HCEC 1CT (cell line): Measurements from ENCODE around the gene BIK.

Experiments used
- DNase-seq: peaks from one replicate; pipeline ENCODE4 v3.0.0-alpha.2; 2017

Gene BIK

DNA sequence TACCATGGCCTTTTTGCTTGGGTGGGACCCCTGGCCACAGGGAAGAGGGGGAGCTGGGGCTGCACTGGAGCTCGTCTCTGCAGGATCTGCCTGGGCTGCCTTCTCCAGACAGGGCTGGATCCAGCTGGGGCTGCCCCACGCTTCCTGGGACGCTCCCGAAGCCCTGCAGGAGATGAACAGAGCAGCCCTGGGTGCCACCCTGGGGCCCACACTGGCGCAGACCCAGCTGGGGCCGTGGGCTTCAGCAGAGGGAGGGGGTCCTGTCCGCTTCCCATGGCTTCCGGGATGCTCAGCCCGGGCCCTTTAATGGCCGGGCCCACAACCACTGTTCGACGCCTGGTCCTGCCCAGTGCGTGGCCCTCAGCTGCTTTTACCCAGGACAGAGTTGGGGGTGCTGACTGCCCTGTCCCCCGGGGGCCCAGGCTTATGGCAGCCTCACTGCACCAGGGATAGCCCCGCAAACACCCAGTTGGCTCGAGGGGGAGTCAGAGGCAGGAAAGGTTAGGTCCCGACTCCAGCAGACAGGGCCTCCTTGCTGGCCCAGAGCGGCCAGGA, 52.8 kb downstream of the BIK start:
- DNase-seq: no peak

DNA sequence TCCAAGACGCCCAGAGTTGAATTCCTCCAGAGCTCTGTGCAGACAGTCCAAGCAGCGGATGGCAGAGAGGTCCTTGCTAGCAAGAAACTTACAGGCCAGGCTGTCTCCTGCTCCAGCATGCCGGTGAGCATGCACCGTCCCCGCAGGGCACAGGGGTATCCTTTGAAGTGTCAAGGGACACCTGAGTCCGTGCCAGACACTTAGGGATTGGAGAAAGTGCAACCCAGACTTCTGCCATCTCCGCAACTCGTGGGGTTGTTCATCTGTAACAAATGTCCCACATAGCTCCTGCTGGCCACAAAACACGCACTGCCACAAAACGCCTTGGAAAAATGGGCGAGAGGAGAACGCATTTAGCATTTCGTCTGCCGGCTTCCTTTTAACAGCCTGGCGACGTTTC, 54.1 kb downstream of the BIK start:
- no peak for DNase-seq

DNA sequence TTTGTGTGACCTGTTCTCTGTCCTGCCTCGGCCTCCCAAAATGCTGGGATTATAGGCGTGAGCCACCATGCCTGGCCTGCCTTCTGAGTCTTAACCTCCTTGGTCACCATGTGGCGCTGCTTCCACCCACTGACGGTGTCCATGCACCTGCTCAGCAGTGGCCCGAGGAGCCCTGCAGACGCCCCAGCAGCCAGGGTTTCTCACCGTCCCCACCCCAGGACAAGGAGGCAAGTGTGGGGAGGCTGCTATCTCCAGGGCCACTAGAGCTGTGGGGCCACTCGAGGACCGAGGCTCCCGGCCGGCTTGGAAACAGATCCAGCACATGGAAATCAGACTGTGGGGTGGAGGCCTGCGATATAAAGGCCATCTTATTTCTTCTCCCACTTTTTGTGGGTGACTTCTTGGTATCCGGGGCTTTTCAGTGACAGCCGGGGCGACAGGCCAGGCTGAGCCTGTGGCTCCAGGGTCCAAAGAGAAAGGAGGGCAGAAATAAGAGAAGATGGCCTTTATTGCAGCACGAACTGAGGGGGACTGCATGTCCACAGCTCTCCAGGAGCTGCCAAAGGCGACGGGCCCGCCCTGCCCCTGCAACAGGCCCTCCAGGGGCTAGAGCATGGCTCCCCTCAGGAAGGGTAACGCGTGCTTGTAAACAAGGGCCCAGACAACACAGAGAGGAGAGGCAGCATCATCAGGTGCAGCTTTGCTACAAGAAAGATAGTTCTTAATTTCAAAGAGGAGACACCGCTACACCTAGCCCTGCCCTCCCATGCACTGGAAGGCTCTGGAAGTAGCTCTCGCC, 55.8 kb downstream of the BIK start:
- no peak for DNase-seq

DNA sequence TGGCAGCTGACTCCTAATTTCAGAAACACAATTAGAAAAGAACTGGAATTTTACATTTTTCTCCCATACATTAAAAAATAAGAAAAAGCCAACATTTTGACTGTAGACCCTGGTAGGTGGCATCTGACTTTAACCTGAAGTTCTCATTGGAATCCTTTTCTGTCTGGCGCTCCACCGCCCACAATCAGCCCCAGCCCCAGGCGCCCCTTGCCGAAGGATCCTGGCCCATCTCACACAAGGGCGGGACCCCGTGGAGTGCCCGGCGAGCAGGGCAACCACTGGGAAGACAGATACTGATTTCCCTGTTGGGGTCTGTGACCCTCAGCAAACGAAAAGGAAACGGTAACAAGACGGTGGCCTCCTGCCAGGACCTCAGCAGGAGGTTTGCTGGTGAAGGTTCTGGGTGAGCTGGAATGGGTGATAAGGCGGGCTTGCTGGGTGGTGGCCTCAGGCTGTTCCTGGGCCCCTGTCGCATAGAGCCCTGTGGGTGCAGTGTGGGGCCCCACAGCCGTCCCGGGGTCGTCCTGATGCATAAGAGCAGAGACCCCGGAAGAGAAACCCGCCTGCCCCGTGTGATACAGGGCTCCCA, 56.5 kb downstream of the BIK start:
- no peak for DNase-seq

DNA sequence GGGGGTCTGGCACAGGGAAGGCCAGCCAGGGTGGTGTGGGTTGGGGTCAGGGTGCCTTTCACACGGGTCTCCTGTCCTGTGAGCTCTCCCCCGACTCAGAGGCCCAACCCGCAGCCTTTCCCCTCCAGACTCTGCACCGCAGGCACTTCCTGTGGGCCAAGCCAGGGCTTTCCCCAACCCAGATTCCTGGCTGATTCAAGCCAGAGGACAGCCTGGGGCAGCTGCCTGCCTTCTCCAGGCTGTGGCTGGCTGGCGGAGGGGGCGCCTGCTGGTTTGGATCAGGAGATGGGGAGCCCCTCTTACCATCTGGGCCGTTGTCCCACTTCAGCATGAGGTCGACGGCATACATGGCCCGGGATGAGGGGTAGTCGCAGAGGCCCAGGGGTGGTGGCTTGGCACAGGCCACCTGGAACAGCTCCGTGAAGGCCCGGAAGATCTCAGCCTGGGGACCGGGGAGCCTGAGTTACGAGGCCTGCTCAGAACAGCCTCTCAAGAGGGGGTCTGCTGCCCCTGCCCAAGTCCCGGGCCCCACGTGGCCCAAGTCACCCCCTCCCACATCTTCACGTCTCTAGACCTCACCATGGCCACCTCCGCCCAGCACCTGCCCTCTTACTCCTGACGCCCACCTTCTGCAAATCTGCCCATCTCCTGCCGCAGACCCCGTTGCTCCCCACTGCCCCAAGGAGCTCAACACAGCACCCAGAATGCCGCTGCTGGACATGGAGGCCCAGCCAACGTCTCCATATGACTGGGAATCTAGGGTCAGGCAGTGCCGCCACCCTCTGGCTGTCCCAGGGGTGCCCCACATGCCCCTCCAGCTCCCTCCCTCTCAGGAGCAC, 58.1 kb downstream of the BIK start:
- DNase-seq: no peak

DNA sequence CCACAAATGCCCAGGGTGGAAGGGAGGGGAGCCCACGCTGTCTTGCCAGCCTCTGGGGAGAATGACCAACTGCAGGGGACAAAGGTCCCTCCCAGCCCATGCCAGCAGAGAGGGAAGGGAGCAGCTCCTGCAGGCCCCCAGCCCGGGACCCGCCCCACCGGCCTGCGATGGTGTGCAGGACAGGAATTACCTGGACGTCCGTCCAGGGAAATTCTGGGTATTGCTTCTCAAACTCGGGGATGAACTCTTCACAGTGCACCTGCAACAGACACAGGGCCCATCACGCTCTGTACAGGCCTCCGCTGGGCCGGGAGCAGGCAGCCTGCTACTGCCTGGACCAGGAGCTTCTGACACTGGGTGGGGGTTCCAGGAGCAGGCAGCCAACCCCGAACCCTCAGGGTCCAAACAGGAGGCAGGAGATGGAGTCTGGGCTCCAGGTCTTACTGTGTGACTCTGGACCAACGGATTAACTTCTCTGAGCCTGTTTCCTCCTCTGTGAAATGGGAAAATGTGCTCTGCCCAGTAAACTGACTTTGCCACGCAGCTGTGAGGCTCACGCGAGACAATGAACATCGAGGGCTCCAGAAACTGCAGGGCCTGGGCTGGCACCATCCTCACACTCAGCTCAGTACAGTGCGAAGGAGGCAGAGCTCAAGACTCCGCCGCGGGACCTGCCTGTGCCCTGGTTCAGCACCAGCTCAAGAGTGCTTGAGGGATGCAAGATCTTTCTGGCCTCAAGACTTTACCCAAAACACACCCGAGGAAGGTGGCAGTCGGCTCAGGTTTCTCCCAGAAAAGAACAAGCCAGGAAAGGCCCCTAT, 59.0 kb downstream of the BIK start:
- no peak for DNase-seq

DNA sequence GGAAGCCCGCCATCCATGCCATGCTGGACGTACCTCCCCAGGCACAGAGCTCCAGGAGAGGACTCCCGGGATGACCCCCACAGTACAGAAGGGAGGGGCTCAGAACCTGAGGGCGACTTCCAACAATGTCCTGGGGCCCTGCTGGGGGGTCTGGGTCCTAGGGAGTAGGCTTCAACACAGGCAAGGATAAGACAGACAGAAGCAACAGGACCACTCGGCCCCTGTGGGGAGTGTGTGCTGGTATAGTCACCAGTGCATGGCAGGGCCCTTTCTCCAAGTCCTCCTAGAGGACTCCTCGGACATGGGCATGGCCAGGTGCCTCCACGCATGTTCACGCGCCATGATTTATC, 59.6 kb downstream of the BIK start:
- no peak for DNase-seq

DNA sequence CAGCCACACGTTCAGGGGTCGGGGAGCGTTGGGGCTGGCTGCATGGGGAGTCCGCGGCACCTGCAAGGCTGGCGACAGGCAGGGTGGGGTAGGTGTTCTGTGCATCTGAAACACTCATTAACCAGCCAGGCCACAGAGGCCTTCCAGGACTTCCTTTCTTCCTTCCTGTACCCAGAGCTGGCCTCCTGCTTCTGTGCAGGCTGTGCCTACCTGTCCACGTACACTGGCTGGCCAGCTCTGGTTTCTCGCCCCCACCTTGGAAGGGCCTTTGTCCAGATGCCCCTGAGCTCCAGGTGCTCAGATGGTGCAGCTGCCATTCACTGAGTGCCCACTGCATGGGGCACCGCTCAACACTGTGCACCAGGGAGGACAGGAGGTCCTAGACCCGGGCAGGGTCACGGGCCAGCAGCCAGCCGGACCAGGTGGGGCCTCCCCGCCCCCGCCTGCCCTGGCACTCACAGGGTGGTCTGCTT, 60.5 kb downstream of the BIK start:
- DNase-seq: no peak

DNA sequence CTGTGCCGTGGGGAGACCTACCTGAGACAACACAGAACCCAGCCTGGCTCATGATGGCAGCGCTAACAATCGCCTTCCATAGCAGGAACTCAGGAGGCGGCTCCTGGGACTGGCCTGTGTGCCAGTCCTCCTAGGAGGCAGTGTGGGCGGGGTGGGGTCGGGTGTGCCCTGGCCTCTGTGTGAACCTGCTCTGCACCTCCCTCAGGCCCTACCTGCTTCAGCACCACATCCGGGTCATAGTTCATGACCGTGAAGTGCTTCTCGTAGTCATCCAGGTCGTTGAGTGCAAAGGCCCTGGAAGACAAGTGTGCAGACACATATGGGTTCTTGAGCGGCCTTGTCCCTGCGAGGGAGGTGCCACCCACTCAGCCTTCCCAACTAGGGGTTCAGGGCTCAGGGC, 61.1 kb downstream of the BIK start:
- DNase-seq: no peak

DNA sequence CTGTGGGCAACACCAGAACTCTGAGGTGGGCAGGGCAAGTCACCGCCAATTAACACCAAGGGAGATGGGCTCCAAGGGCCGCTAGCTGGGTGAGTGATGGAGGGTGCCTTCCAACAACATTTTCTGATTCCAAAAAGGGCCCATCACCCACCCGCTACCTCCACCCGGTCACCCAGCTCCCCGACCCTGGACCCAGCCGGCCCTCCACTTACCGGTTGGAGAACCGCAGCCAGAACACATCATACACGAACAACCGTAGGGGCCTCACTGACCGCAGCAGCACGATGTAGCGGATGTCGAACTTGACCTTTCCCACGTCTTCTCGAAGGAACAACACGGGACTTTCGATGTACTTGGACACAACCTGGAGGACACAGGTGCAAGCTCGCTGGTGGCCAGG, 61.6 kb downstream of the BIK start:
- no peak for DNase-seq

DNA sequence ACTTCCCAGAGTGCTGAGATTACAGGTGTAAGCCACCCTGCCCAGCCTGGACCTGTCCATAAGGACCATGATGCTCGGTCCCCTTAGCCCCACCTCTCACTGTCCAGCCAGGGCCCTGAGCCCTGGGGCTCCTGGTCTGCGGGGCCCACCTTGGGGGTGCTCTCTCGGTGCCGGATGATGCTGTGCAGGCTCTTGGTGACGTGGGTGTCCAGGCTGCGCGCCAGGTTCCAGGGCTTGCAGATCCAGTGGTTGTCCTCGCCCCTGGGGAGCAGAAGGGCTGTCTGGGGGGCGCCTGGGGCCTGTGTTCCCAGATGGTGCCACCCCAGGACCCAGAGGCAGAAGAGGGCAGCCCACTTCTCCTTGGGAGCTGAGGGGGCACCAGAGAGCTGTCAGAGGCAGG, 63.0 kb downstream of the BIK start:
- DNase-seq: no peak

DNA sequence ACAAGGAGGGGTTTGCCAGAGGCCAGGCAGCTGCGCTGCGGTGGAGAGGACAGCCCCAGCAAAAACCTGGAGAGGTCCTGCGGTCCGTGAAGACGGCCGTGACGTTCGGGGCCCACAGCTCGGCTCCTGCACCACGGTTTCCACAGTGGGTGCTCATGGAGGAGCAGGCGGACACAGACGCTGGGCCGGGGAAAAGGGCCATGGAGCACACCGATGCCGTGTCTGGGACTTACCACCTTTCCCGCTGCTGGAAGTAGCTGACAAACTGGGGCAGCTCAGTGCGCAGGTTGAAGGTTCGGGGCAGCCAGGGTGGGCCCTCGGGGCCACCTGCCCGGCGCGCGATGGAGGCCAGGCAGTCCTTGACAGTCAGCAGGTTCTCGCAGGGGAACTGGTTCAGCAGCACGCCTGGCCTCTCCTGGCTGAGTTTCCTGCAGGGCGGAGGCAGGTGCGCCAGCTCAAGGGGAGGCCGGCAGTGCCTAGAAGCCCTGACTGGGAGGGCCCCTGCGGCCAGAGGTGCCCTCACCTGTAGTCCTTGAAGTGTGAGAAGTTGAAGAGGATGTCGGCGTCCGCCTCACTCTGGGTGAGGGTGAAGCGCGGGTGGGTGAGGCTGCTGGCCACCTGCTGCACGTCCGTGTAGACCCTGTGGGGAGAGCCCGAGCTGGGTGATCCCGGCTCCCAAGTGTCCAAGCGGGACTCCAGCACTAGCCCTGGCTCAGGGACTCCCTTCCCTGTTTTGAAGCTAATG, 63.6 kb downstream of the BIK start:
- DNase-seq: no peak

DNA sequence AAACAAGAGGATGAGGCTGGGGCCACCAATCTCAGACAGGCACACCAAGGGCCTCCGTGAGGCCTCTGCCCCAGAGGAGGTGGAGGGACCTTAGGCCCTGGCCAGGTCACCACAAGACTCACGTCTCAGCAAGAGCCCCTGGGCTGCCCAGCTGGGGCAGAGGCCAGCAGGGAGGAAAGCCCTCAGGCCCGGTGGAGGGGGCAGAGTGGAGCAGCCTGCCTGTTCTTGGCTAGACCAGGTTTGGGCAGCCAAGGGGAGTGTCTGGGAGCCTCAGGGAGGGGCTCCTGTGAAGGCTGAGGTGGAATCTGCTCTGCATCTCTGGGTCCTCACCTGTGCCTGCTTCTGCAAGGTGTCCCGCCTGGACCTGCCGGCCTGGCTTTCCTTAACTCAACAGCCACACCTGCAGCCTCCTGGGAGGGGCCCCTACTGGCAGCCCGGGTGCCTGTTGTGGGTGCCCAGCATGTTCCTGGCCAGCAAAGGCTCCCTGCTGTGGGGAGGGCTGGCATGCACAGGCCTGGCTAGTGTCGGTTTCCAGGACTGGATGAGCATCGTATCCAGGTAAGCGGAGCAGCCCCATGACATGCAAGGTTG, 64.5 kb downstream of the BIK start:
- no peak for DNase-seq

DNA sequence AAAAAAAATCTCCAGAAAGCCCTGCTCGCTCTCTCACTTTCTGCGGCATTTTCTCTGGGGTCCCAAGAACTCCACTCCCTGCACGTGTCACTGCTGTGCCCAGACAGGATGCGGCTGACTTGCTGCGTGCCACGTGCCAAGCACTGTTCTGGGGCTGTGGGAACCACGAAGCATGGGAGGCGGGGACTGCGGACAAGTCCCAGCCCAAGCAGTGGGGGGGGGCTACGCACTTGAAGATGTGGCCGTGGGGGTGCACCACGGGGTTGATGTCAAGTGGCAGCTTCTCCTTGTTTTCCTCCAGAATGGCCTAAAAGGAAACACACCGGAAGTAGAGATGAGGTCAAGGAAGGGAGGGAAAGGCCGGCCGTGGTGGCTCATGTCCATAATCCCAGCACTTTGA, 65.5 kb downstream of the BIK start:
- no peak for DNase-seq

DNA sequence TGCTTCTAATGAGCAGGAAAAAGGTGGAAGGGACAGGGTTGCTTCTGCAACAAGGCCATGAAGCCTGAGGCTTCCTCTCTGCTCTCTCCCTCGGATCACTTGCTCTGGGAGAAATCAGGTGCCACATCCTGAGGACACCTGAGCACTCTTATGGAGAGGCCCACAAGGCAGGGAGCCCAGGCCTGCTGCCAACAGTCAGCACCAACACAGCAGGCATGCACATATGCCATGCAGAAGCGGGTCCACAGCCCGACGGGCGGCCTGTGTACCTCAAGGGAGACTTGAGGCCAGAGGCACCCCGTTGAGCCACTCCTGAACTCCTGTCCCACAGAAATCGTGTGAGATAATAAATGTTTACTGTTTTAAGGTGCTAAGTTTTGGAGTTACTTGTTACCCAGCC, 66.9 kb downstream of the BIK start:
- no peak for DNase-seq
